GM18909 (cell line): ENCODE data around the gene MANEA.
A peak's percentile ranks its signal among the peaks of the same experiment; 100 is the strongest.
"Not testable (repeated sequence)": the region's sequence is repeated elsewhere in the genome, so short reads cannot be mapped to it uniquely, and the experiment has no call there.

ENCODE experiments used
- ATAC-seq: cut with Tn5 transposase; IDR thresholded peaks from one replicate; pipeline ENCODE4 v1.9.1; 2021; ENCODE audit warnings: mild to moderate bottlenecking; ENCODE audit not compliant: unreplicated experiment, poor library complexity

The MANEA gene

GRCh38 chr6:95577304-95578105 is at the start of gene MANEA:
Gene MANEA (plus strand): TSS chr6:95577535. CDS start chr6:95586440, 8,905 bp downstream.
- ATAC-seq = peak; percentile 81

DNA sequence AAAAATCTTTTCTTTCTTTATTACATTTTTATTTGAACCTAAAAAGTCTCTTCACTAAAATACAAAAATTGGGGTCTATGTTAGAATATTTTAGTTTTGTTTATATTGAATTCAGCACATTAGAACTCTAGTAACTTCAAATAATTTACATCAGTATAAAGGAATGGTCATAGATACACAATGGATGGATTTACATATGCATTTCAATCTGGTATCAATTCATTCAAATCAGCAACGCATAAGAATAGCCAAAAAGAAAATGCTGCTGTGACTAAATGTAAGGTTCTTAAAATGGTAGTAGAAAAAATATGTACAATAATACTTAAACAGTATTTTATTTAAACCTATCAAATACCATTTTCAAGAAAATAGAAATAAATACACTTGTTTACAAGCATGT is 47.6 kb upstream of the MANEA start:
- no peak for ATAC-seq

- no peak for ATAC-seq
Observed at GRCh38 chr6:95530176-95530819, 47.0 kb upstream of the MANEA start.

DNA sequence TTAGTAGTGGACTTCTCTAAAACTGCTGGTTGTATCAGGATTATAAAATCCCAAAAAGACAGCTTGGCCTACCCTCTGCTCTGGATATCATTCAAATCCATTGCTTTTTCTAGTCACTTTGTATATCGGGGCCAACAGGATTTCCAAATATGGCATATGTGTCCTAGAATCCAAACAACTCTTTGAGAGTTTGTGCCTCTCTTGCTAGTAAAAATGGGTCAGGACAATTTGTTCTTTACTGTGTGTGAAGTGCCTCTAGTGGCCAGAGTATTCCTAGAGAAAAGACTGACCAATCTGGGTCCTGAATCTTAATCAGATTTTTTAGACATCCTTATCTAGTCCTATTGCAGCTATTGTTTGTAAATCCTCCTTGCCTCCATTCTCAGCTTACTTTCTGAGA is 33.5 kb upstream of the MANEA start:
- no peak for ATAC-seq

GRCh38 chr6:95544517-95545225 is 32.7 kb upstream of the MANEA start:
- ATAC-seq = no peak

DNA sequence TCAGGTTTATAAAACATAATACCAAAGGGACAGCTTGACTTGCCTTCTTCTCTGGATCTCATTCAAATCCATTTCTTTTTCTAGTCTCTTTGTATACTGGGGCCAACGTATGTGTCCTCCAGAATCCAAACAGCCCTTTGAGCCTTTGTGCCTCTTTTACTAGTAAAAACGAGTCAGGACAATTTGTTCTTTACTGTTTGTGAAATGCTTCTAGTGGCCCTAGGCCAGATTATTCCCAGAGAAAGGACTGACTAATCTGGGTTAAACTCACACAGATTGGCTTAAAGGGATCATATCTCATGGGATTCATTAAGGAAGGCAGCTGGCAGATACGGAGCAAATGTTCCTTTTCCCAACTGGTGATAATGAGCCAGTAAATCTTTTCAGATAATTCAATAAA is 32.1 kb upstream of the MANEA start:
- no peak for ATAC-seq

- no peak for ATAC-seq
Observed at GRCh38 chr6:95545686-95546085, 31.6 kb upstream of the MANEA start.

- no peak for ATAC-seq
Observed at GRCh38 chr6:95546148-95546547, 31.2 kb upstream of the MANEA start.

DNA sequence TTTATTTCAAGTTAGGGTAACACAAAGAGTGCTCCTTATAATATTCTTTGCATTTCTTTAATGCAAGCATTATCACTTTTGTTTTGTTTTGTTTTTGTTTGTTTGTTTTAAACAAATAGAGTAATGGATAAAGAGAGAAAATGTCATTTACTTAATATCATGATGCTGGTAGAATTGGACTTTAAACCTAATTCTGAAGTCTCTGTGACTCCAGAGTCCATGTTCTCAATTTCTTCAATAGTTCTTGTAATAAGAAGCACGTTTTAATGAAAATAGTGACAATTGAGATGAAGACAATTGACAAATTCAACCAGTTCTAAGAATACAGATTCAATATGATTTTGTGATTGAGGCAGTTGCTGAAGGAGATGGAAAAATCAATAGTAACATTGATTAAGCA is 30.3 kb upstream of the MANEA start:
- no peak for ATAC-seq

DNA sequence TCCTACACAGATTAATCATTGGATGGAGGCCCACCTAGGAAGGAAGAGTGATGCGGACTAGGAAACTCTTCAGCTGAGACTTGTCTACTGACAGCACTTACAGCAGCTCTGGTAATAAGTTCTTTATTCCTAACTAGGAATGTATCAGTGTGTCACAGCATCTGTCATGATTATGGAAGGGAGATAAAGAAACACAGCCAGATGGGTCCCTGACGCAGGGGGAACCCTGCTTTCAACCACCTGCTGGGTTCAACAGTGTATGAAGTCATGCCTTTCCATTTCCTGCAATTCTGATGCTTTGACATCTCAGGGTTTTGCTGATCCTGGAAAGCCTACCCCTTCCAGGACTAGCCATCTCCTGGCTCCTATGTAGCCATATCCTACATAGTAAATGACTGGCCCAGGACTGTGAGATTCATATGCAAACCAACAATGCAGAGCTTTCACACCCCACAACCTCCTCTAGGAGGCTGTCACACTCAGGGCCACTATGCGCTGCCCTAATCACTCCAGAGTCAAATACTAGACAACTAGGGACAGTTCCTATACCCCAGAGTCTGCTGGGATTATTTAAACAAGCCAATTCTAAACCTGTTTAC is 29.0 kb upstream of the MANEA start:
- ATAC-seq = no peak

- ATAC-seq = no peak
Observed at GRCh38 chr6:95551678-95552324, 25.5 kb upstream of the MANEA start.

DNA sequence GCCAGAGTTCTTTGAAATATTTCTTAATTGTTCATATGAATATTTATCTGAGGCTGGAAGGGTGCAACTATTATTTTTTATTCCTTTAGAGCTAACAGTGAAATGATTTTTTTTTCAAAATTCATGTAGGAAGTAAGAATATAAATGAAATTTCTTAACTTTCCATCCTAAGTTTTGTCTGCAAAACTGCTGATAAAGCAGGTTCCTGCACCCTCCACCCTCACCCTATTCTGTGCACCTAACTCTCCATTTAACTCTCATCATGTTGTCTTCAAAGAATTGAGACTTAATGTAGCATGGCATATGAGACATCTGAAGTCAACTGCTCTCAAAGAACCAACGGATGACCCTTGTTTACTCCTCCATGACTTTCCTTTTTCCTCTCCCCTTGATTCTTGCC is 23.5 kb upstream of the MANEA start:
- ATAC-seq = no peak

DNA sequence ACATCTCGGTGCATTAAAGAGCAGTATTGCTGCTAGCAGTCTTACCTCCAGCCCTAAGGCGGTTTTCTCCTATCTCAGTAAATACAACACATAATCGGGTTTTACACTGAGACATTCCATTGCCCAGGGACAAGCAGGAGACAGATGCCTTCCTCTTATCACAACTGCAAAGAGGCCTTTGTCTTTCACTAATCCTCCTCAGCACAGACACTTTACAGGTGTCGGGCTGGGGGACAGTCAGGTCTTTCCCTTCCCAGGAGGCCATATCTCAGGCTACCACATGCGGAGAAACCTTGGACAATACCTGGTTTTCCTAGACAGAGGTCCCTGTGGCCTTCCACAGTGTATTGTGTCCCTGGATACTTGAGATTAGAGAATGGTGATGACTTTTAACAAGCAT is 16.4 kb upstream of the MANEA start:
- not testable (repeated sequence) for ATAC-seq

DNA sequence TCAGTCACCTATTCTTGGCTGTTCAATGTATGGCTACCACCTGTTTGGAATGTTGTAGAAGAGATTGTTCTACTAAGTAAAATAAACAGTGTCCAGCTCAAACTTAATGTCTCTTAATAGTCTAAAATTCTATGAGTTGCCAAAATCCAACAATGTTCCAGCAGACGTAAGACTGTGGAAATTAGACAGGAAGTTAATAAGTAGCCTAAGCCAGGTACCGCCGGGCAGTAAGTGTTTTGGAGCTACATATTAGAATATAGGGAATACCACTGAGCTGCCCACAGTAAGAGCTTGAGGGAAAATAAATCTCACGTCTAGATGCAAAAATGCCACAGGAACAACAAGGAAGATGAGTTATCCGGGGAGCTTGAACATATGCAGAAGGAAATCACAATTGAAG is 7.8 kb upstream of the MANEA start:
- no peak for ATAC-seq

DNA sequence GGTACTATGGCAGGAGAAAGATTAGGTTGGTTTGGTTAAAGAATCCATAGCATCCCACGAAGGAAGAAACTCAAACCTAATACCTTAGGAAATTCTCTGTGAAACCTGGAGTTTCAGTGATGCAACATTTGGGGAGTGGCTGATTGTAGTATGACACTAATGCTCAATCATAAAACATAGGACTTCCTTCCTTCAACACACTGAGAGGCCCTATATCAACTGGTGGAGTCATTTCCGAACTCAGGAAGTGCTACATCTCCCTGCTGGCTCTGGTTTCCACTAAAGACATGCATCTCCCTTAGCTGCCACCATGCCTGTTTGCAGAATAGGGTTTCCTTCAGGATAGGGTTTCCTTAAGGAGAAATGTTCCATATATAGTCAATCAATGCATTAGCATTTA is 5.2 kb upstream of the MANEA start:
- ATAC-seq = no peak

- no peak for ATAC-seq
Observed at GRCh38 chr6:95574811-95575210, 2.5 kb upstream of the MANEA start.

GRCh38 chr6:95576218-95576997 is 927 bp upstream of the MANEA start:
- ATAC-seq = peak; percentile 30

DNA sequence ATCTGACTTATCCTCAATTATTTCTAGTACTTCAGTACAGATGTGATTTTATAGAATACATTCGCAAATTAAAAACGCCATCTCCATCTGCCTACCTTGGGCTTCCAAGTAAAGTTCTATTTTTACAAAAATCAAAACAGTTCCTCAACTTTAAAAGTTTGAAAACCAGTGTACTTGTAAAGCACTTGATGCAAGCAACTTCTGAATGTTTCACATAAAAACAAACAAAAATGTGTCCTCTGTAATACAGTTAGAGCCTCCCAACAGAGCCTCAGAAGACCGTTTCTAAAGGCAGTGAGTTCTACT is 384 bp upstream of the MANEA start:
- no peak for ATAC-seq

DNA sequence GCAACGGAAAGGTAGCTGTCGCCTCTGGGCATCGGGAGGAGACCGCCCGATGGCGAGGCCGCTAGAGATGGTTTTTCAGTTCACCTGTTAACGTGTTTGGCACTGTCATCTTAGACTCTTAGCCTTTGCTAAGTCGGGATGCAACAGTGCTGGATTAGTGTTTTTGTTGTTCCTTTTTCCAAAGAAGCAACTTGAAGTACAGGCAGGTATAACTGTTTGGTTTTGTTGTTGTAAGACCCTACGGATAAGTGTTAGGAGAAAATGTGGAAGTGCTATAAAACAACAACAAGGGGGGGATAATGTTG is 723 bp downstream of the MANEA start:
- ATAC-seq = peak; percentile 16

- ATAC-seq = no peak
Observed at GRCh38 chr6:95581073-95581472, 3.7 kb downstream of the MANEA start.
